HG03139 (cell line): ENCODE measurements around the gene RNPS1.
A peak's percentile ranks its signal among the peaks of the same experiment; 100 is the strongest.

Experiments
- ATAC-seq: cut with Tn5 transposase; IDR thresholded peaks from one replicate; pipeline ENCODE4 v1.9.1; 2021; ENCODE audit not compliant: unreplicated experiment

Gene RNPS1, protein sequence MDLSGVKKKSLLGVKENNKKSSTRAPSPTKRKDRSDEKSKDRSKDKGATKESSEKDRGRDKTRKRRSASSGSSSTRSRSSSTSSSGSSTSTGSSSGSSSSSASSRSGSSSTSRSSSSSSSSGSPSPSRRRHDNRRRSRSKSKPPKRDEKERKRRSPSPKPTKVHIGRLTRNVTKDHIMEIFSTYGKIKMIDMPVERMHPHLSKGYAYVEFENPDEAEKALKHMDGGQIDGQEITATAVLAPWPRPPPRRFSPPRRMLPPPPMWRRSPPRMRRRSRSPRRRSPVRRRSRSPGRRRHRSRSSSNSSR

GRCh38 chr16:2267913-2268666 lies at the start of gene RNPS1:
Gene RNPS1, minus strand, starts transcription at chr16:2268126. Its CDS starts 3,483 bp downstream, at chr16:2264643.
- ATAC-seq: peak; percentile 68

GRCh38 chr16:2317231-2318020 lies 49.5 kb upstream of the RNPS1 start:
- no peak for ATAC-seq

- ATAC-seq: no peak
These were observed 40.4 kb upstream of the RNPS1 start for GRCh38 chr16:2308089-2308962.

GRCh38 chr16:2299915-2300192 lies 31.9 kb upstream of the RNPS1 start:
- no peak for ATAC-seq

DNA sequence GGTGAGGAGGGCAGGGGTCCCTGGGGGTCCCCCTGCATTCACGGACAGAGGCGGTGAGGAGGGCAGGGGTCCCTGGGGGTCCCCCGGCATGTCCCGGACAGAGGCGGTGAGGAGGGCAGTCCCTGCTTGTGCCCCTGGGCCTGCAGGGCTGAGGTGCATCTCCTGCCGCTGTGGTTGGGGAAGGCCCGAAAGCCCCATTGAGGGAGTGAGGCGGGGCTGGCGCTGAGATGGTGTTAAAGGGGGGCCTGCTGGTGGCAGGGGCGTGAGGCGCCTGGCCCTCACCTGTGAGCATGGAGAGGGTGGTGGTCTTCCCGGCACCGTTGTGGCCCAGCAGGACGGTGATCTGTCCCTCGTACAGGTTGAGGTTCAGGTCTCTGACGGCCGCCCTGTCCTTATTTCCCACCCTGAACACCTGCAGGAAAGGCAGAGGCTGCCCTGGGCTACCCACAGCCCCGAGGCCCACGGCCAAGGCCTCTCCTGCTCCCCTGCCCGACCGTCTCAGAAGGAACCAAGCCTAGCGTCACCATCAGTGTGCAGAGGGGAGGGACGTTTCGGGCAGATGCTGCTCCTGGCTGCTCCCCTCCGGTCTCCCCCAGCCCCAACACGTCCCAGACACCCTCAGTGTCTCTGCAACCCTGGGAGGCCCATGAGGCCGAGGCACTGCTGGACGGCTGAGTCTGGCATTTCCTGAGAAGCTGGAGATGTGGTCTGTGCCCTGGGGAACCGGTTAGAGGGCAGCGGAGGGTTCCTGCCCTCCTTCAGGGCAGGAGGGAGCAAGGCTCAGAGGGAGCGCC lies 31.4 kb upstream of the RNPS1 start:
- ATAC-seq: no peak

- ATAC-seq: no peak
These were observed 30.7 kb upstream of the RNPS1 start for GRCh38 chr16:2298621-2299020.

DNA sequence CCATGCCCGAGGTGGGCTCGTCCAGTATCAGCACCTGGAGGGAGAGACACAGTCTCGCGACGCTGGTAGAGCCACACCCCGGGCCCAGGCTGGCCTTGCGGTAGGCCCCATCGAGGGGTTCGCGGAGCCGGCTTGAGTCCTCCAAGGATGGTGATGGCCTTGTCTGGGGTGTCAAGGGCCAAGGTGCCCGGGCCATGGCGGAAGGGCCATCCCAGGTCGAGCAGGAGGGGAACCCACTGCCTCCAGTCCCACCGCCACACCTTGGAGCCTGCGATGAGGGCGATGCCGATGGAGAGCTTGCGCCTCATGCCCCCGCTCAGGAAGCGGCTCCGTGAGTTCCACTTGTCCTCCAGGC lies 29.6 kb upstream of the RNPS1 start:
- ATAC-seq: no peak

DNA sequence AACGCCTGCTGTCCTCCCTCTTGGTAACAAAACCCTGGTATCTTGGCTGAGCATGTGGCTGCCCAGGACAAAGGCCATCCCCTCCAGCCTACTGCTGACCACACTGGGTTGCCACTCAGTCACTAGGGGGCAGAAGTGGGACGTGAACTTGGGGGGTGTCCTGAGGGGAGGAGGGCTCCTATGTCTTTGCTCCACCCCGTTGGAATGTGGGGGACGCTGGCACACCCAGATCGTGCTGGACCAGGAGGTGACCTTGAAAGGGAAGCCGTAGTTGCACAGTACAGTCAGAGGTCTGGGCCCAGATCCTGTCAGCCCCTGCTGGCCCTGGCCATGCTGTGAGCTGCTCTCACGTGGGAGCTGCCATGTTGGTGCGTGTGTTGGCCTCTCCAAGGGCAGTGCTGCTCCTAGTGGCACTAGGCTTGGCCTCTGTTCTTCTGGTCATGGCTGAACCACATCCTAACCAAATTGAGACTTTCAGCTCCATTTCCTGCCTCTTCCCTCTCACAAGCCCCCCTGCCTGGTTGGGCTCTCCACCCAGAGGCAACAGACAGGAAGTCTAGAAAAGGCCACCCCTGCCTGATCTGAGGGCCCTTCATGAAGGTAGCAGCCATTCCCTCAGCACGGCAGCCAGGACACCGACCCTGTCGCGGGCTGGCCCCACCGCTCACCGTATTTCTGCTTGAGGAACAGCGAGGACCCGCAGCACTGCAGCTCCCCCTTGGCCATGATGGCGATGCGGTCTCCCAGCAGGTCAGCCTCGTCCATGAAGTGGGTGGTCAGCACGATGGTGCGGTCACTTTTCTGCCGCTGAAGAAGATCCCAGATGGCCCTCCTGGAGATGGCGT lies 29.0 kb upstream of the RNPS1 start:
- ATAC-seq: no peak

DNA sequence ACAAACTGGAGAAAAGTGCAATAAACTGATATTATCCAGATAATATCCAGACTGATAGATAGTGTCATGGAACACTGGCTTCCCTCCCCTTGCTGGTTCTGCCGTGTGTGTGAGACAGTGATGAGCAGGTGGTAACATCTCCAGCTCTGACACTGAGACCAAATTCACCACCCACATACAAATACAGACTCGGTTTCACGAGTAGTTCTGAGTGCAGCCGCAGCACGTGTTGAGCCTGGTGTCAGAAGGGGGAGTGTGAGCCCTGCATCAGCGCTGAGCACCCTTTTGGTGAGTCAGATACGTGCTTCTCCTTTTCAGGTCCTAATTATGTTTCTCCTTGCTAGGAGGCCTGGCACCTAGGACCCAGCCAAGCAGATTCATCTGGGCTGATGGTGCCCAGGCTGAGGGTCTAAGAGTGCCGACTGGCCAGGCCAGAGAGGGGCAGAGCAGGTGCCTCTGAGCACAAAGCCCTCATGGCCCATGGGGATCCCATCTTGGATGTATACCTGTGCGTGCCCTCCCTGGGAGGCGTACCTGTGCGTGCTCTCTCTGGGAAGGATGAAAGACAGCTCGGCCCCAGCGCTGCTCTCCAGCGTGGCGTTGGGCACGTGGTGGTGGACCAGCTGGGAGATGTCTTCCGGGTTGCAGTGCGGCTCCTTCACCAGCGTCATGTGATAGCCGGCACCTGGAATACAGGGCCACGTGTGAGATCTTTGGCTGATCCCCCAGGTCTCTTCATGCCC lies 27.3 kb upstream of the RNPS1 start:
- ATAC-seq: no peak

GRCh38 chr16:2292221-2292620 lies 24.3 kb upstream of the RNPS1 start:
- ATAC-seq: no peak

- no peak for ATAC-seq
These were observed 21.4 kb upstream of the RNPS1 start for GRCh38 chr16:2289282-2289681.

GRCh38 chr16:2288726-2289125 lies 20.8 kb upstream of the RNPS1 start:
- ATAC-seq: no peak

GRCh38 chr16:2287916-2288547 lies 20.1 kb upstream of the RNPS1 start:
- ATAC-seq: no peak

DNA sequence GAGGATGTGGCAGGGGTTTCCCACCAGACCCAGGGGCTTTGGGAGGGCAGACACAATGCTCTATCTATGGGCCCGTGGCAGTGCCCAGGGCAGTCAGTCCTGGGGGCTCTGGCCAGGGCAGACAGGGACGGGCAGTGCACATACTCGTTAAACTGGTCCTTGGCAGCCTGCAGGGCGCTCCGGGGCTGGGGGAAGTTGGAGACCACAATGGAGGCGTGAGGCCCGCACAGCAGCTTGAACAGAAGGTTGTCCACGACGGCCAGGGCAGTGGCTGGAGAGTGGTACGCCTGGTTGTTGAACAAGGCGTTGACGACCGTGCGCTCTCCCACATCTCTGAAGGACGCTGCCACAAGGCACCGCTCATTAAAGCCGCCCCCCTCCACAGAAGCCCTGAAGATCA lies 18.6 kb upstream of the RNPS1 start:
- no peak for ATAC-seq

DNA sequence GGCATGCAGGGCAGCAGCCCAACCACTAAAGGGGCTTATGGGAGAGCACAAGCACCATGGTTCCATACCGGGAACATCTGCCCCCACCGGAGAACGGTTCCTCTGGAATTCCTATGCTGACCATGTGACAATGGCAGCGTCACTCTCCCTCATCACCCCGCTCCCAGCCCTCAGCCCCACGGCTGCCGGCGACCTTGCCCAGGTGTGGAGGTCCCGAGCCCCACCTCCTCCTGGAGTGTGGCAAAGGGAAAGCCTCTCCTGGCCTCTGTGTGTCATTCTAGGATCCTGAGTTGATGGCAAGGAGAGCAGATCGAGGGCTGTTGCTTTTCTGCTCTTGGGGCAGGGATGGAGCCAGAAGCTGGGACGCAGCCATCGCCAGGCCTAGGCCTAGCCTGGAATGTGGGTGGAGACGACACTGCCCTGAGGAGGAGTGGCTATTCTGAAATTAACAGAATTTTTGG lies 17.8 kb upstream of the RNPS1 start:
- ATAC-seq: no peak

- no peak for ATAC-seq
These were observed 17.1 kb upstream of the RNPS1 start for GRCh38 chr16:2284797-2285576.

DNA sequence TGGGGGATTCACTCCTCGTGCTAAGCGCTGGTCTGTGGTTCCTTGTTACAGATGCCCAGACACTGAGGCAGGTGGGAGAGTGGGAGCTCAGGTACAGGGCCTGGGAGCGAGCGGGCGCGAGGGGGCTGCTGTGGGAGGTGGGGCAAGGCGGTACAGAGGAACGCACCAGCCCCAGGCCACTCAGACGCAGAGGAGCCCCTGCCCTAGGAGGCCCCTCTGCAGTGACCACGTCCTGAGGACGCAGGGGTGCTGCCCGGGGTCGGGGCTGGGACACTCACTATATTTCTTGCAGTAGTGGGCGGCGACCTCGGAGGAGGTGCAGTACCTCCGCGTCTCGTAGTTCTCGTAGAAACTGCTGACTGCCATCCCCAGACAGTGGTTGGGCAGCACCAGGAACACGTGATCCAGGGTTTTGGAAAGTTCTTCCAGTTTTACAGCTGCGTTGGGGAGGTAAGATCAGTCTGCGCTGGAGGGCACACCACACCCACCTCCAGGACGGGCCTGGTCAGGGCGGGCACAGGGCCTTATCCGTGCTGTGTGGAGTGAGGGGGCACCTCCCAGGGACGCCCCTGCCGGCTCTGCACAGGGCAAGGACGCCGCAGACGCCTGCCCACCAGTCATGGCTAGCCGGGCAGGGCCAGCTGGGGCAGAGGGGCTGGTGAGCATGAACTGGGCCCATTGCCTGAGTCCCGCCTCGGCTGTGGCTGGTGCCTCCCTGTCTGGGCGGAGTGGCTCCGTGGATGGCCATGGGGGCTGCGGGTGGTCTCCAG lies 16.3 kb upstream of the RNPS1 start:
- ATAC-seq: no peak
